ENCODE results near the gene USP20. TPM values are rescaled to one million over a fixed set of nuclear protein-coding genes. Genes with fewer than 3 reads are reported as not detected.

USP20 gene
- total and polyA plus RNA-seq, 2 donors (not counting 3 experiments of a cell fraction or from before 2014, with no cell fraction given): 13.4 to 25.9 TPM

- Histone ChIP-seq H2AFZ (ENCODE audit: low read depth, low read length) (no peak overlapping the region), H3K4me1 (ENCODE audit: control insufficient read depth, extremely low read depth, insufficient read depth, low read length) (peaks cover 5% of the 10 kb centered on the region), H3K9me3 (replicated peaks; ENCODE audit: control insufficient read depth, insufficient read depth, low read length) (no peaks in the 10 kb centered on the region), H3K4me3 (replicated peaks in 1 of 3; ENCODE audit: insufficient read depth in 1 of 3, low read depth in 1 of 3, low read length in 3 of 3) (no peak overlapping the region), H3K27me3 (ENCODE audit: control insufficient read depth in 2 of 2, insufficient read depth in 2 of 2, low read length in 2 of 2) (peaks cover 0 to 5% of the 10 kb centered on the region in 2 experiments), H3K9me1 (replicated peaks; ENCODE audit: control insufficient read depth, extremely low read depth, insufficient read depth, low read length) (no peaks in the 10 kb centered on the region), H3K79me2 (ENCODE audit: control insufficient read depth, insufficient read depth, low read length) (peaks cover 4% of the 10 kb centered on the region), H3K27ac (ENCODE audit: insufficient read depth, low read depth, low read length) (no peak overlapping the region), H3K36me3 (ENCODE audit: control insufficient read depth in 2 of 2, extremely low read depth in 1 of 2, insufficient read depth in 2 of 2, low read length in 2 of 2) (no peaks in the 10 kb centered on the region), H3K9ac (replicated peaks; ENCODE audit: extremely low read depth, insufficient read depth, low read length) (no peak overlapping the region), H4K20me1 (replicated peaks; ENCODE audit: control insufficient read depth, extremely low read depth, insufficient read depth, low read length) (no peaks in the 10 kb centered on the region), H3K4me2 (ENCODE audit: insufficient read depth, low read length) (no peak overlapping the region)
- intact Hi-C loops (cut with micrococcal nuclease): no loop called here
- dilution Hi-C loops (cut with MboI; ENCODE audit: extremely low pct_ligation_motif_present, low sequenced_read_pairs): no loop called here
- no peak for TF ChIP-seq GATA2 (IDR thresholded peaks at IDR 0.05; ENCODE audit: insufficient read depth, insufficient read length, low read depth, low read length)
- no peak for TF ChIP-seq FOS (IDR thresholded peaks at IDR 0.05; ENCODE audit: borderline replicate concordance, insufficient read depth, low read length)
- no peak for TF ChIP-seq MAX (IDR thresholded peaks at IDR 0.05; ENCODE audit: insufficient read depth, insufficient read length)
- no peak for TF ChIP-seq POLR2A (IDR thresholded peaks at IDR 0.05; ENCODE audit: low read depth, low read length)
- TF ChIP-seq POLR2AphosphoS5 (IDR thresholded peaks at IDR 0.05; ENCODE audit: insufficient read depth, low read depth, low read length): no peak
- TF ChIP-seq MYC (IDR thresholded peaks at IDR 0.05; ENCODE audit: low read depth, low read length): no peak
- no peak for TF ChIP-seq EZH2 (IDR thresholded peaks at IDR 0.05; ENCODE audit: borderline replicate concordance, low read depth, low read length, severe bottlenecking)
- TF ChIP-seq JUN (IDR thresholded peaks at IDR 0.05; ENCODE audit: borderline replicate concordance, insufficient read depth, insufficient read length, low read depth): no peak
- TF ChIP-seq CTCF (IDR thresholded peaks at IDR 0.05; ENCODE audit: extremely low read depth in 1 of 2, insufficient read depth in 1 of 2, low read depth in 1 of 2, low read length in 2 of 2): no peak
- POLR2A ChIA-PET: no interaction called here
- DNase-seq (ENCODE audit: low read depth, low spot score): no peak
- no TSS peak for BruUV-seq (replicated peaks)
- no peak for FAIRE-seq
- CTCF ChIA-PET: interaction anchor here (1.4 kb wide), 1 partner anchor 9 kb away, joined by 3 read pairs; no protein-coding TSS in a partner anchor
Measured at GRCh38 chr9:129798973-129799372, 36.3 kb upstream of the USP20 start.
